ENCODE data around the gene RPS19. TPM values are rescaled to one million over a fixed set of nuclear protein-coding genes. Genes with fewer than 3 reads are reported as not detected.

The RPS19 gene
- total RNA-seq, 1 donor from 2014 or later = 1,736 TPM

- Histone ChIP-seq H3K27me3 (ENCODE audit: low read depth) (peaks cover 30% of the 10 kb centered on the region), H3K36me3 (no peaks in the 10 kb centered on the region), H3K27ac (no peak overlapping the region), H3K4me3 (no peak overlapping the region), H3K4me1 (no peaks in the 10 kb centered on the region), H3K9me3 (no peaks in the 10 kb centered on the region)
- no peak for DNase-seq
- intact Hi-C loops (cut with DNase I) = no loop called here
- no peak for ATAC-seq
- TF ChIP-seq CTCF (IDR thresholded peaks at IDR 0.05) = no peak
These were observed 16.7 kb upstream of the RPS19 start for GRCh38 chr19:41843371-41843770.

GRCh38 chr19:41844601-41845000, 15.5 kb upstream of the RPS19 start, which contains the start of gene LYPD4:
TSS of gene LYPD4 (minus strand) at chr19:41844683. CDS start at chr19:41839285, 5,398 bp downstream.
- Histone ChIP-seq H3K4me1 (no peaks in the 10 kb centered on the region), H3K27me3 (ENCODE audit: low read depth) (peaks cover 21% of the 10 kb centered on the region), H3K9me3 (no peaks in the 10 kb centered on the region), H3K27ac (no peak within 1 kb of the TSS), H3K36me3 (no peaks in the 10 kb centered on the region), H3K4me3 (no peak within 1 kb of the TSS)
- no peak for TF ChIP-seq CTCF (IDR thresholded peaks at IDR 0.05)
- intact Hi-C loops (cut with DNase I) = no loop called here
- DNase-seq (no peak), ATAC-seq (no peak)

GRCh38 chr19:41845001-41845050, 15.2 kb upstream of the RPS19 start, which contains the start of gene DMRTC2:
TSS of gene DMRTC2 (plus strand) at chr19:41845042. CDS start at chr19:41847429, 2,387 bp downstream.
- no peaks in the 10 kb centered on the region for H3K9me3 ChIP-seq
- intact Hi-C loops (cut with DNase I) = no loop called here
- no peak for TF ChIP-seq CTCF (IDR thresholded peaks at IDR 0.05)

GRCh38 chr19:41845051-41845590, 14.9 kb upstream of the RPS19 start:
- no peak for TF ChIP-seq CTCF (IDR thresholded peaks at IDR 0.05)
- no peak for ATAC-seq
- Histone ChIP-seq H3K4me1 (no peaks in the 10 kb centered on the region), H3K9me3 (no peaks in the 10 kb centered on the region), H3K27ac (no peak overlapping the region), H3K4me3 (no peak overlapping the region), H3K36me3 (no peaks in the 10 kb centered on the region), H3K27me3 (ENCODE audit: low read depth) (peaks cover 21% of the 10 kb centered on the region)
- intact Hi-C loops (cut with DNase I) = no loop called here
- no peak for DNase-seq

More at GRCh38 chr19:41845001-41845050, 15.2 kb upstream of the RPS19 start, which contains the start of gene DMRTC2:
- H3K27me3 ChIP-seq (ENCODE audit: low read depth) = peaks cover 21% of the 10 kb centered on the region
- H3K4me1 ChIP-seq = no peaks in the 10 kb centered on the region
- DNase-seq (no peak), ATAC-seq (no peak)
- H3K4me3 ChIP-seq = no peak within 1 kb of the TSS
- H3K27ac ChIP-seq = no peak within 1 kb of the TSS
- no peaks in the 10 kb centered on the region for H3K36me3 ChIP-seq

GRCh38 chr19:41847351-41848105, 12.5 kb upstream of the RPS19 start:
- DNase-seq (no peak), ATAC-seq (no peak)
- Histone ChIP-seq H3K4me3 (no peak overlapping the region), H3K36me3 (no peaks in the 10 kb centered on the region), H3K4me1 (no peaks in the 10 kb centered on the region), H3K27ac (no peak overlapping the region), H3K27me3 (ENCODE audit: low read depth) (peaks cover 8% of the 10 kb centered on the region), H3K9me3 (no peaks in the 10 kb centered on the region)
- intact Hi-C loops (cut with DNase I) = no loop called here
- TF ChIP-seq CTCF (IDR thresholded peaks at IDR 0.05) = no peak
